ENCODE data around the gene PFKP.

Gene PFKP

GRCh38 chr10:3072641-3073360 lies 5.5 kb downstream of the PFKP start:
- DNase-seq, result no peak

GRCh38 chr10:3074145-3074665 lies 6.9 kb downstream of the PFKP start:
- no peak for DNase-seq

- no peak for DNase-seq
These were observed 7.7 kb downstream of the PFKP start for GRCh38 chr10:3074985-3075600.

- DNase-seq, result no peak
These were observed 8.8 kb downstream of the PFKP start for GRCh38 chr10:3076138-3076537.

- no peak for DNase-seq
These were observed 10.2 kb downstream of the PFKP start for GRCh38 chr10:3077509-3077908.

- peak; percentile 73 for DNase-seq
These were observed 10.7 kb downstream of the PFKP start for GRCh38 chr10:3077940-3078630.

GRCh38 chr10:3081383-3081981 lies 14.1 kb downstream of the PFKP start:
- DNase-seq, result no peak

- no peak for DNase-seq
These were observed 14.9 kb downstream of the PFKP start for GRCh38 chr10:3082290-3082689.

GRCh38 chr10:3085785-3086567 lies 18.6 kb downstream of the PFKP start:
- no peak for DNase-seq

- no peak for DNase-seq
These were observed 23.0 kb downstream of the PFKP start for GRCh38 chr10:3090388-3090787.

GRCh38 chr10:3090914-3091787 lies 23.8 kb downstream of the PFKP start:
- DNase-seq, result no peak

GRCh38 chr10:3091921-3092320 lies 24.6 kb downstream of the PFKP start:
- no peak for DNase-seq

GRCh38 chr10:3093996-3094395 lies 26.6 kb downstream of the PFKP start:
- DNase-seq, result no peak

GRCh38 chr10:3094609-3095036 lies 27.3 kb downstream of the PFKP start:
- DNase-seq, result no peak

- DNase-seq, result no peak
These were observed 28.2 kb downstream of the PFKP start for GRCh38 chr10:3095373-3096139.

GRCh38 chr10:3096149-3096548 lies 28.8 kb downstream of the PFKP start:
- DNase-seq, result no peak

- DNase-seq, result no peak
These were observed 29.8 kb downstream of the PFKP start for GRCh38 chr10:3097160-3097559.

GRCh38 chr10:3098689-3099088 lies 31.3 kb downstream of the PFKP start:
- DNase-seq, result no peak

GRCh38 chr10:3099291-3100092 lies 32.1 kb downstream of the PFKP start:
- DNase-seq, result no peak

All from NCI-H2171 treated with DMSO at 0.1 percent for 48 hours (cell line).